ENCODE results near the gene ARFGAP2.

The ARFGAP2 gene

DNA sequence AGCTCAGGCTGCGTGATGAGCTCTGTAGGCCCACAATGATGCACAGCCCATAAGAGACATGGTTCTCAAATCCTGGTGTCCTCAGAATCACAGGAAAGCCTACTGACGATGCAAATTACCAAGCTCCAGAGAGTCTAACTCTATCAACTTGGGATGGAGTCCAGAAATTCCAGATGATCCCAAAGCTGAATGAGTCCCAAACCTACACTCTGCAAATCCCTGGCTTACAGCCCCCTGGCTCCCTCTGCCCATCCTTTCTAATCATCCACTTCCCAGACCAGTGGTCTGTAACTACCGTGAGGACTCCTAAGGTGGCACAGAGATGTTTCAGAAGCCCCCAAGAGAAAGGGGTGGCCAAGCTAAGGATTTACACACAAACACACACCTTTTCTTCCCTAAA lies 13.5 kb downstream of the ARFGAP2 start:
- no peak overlapping the region for H3K4me3 Mint-ChIP-seq
- H3K4me1 Mint-ChIP-seq: peaks cover 11% of the 10 kb centered on the region
- no peaks in the 10 kb centered on the region for H3K27me3 Mint-ChIP-seq
- ATAC-seq (no peak), DNase-seq (no peak)
- H3K9me3 Mint-ChIP-seq: no peaks in the 10 kb centered on the region
- H3K27ac Mint-ChIP-seq: no peak overlapping the region

DNA sequence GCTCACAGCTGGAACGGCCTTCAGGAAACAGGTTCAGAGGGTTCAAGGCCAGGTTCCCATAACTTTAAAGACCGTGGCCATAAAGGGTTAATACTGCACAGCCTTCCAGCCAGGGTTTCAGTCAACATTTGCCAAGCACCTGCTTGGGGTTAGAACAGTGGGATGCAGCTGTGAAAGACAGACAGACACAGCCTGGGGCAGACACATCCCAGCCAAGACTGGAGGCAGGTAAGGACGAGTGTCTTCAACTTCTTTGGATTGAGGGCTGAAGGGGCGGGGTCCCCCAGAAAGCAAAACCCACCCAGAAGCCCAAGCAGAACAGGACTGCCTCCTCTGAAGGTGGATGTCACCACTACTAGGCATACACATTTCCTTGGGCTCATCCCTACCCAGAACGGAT lies 14.3 kb downstream of the ARFGAP2 start:
- H3K27me3 Mint-ChIP-seq: no peaks in the 10 kb centered on the region
- ATAC-seq (no peak), DNase-seq (no peak)
- peak overlapping the region in 1 of 2 donors; percentile 58 for H3K27ac Mint-ChIP-seq
- peaks cover 16% of the 10 kb centered on the region for H3K4me1 Mint-ChIP-seq
- H3K4me3 Mint-ChIP-seq: no peak overlapping the region
- H3K9me3 Mint-ChIP-seq: no peaks in the 10 kb centered on the region

DNA sequence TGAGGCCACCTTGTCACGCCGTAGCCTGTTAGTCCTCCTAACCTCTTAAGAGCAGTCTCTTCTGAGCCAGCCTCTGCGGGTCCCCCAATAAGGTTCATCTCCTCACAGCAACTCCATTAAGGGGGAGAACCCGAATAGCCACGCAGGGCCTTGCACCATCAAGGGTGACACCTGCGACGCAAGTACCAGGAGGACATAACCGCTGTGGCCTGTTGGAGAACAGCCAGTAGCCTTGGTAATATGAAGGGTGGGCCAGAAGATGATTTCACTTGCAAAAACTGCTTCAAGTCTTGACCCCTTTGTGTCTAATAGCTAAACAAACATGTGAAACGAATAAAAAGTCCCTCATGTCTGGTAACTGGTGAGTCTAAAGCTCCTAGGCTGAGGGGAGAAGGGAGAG lies 14.8 kb downstream of the ARFGAP2 start:
- no peak for ATAC-seq

DNA sequence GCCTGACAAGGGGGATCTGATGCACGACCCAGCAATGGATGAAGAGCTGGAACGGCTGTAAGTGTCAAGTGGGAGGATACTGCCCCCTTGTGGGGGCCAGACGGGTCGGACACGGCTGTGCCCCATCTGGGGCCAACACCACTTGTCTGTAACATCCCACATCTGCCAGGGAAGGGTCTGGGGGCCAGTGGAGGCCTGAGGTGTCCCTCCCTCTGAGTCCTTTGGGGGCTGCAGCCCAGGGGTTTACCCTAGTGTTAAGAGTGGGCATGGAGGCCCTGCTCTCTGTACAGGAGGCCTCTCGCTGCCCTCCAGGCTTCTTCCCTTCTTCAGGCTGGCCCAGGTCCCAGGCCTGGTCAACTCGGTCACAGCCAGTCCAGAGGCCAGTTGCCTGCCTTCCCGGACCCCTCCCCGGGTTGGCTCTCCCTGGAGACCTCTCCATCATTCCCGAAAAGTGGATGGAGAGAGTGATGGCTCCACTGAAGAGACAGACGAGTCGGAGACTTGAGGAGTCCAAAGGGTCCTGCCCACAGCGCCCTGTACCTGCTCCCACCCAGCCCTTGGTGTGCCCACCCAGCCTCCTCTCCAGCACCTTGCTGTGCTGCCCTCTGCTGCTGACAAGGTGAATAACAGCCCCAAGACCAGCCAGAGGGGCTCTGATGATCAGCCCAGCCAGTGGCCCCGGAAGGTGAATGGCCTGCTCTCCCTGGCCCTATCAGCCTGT lies 15.4 kb downstream of the ARFGAP2 start:
- Mint-ChIP-seq H3K27me3 (no peaks in the 10 kb centered on the region), H3K9me3 (no peaks in the 10 kb centered on the region), H3K4me3 (no peak overlapping the region), H3K27ac (peak overlapping the region in 1 of 2 donors; percentile 63), H3K4me1 (peaks cover 17% of the 10 kb centered on the region)
- ATAC-seq (peak; percentile 84), DNase-seq (peak; percentile 62 to 64)

More for the DNA sequence above, 14.8 kb downstream of the ARFGAP2 start:
- Mint-ChIP-seq H3K4me3 (no peak overlapping the region), H3K27ac (peak overlapping the region in 1 of 2 donors; percentile 59), H3K4me1 (peaks cover 16% of the 10 kb centered on the region), H3K9me3 (no peaks in the 10 kb centered on the region), H3K27me3 (no peaks in the 10 kb centered on the region)
- DNase-seq: no peak

DNA sequence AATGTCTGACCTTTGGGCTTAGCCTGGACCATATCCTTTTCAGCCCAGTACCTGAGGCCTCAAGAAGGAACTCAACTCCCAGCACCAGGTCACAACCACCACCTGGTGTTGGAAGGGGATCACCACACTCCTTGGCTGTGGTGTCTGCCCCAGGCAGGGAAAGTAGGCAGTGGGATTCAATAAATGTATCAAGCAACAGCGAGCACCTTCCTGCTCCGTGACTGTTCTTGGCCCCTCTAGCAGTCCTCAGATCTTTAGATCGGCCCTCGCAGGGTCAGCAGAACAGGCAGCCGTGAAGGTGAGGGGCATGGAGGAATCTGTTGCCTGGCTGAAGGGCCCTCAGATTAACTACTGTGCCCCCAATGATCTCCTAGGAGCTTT lies 15.9 kb downstream of the ARFGAP2 start:
- Mint-ChIP-seq H3K4me3 (no peak overlapping the region), H3K4me1 (peaks cover 23% of the 10 kb centered on the region), H3K9me3 (no peaks in the 10 kb centered on the region), H3K27me3 (no peaks in the 10 kb centered on the region), H3K27ac (peak overlapping the region in 1 of 2 donors; percentile 54)
- ATAC-seq (peak; percentile 3), DNase-seq (no peak)

DNA sequence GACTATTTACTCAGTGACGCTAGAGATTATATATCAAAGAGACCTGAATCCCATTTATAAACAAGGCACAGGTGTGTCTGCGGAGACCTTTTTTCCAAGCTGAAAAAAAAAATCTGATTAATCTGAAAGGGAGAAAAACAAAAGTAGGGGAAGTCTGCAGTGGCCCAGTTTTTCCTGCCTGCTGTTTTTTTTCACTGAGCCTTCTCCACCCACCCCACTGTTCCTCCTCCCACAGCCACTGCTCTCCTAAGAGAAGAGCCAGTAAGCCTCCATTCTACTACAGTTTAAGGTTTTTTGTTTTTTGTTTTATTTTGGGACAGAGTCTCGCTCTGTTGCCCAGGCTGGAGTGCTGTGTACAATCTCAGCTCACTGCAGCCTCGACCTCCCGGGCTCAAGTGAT lies 18.4 kb downstream of the ARFGAP2 start:
- no peak overlapping the region for H3K4me3 Mint-ChIP-seq
- ATAC-seq: no peak
- peak overlapping the region in 1 of 2 donors; percentile 10 for H3K27ac Mint-ChIP-seq
- H3K4me1 Mint-ChIP-seq: peaks cover 48% of the 10 kb centered on the region
- no peaks in the 10 kb centered on the region for H3K9me3 Mint-ChIP-seq
- no peaks in the 10 kb centered on the region for H3K27me3 Mint-ChIP-seq
- DNase-seq: no peak

DNA sequence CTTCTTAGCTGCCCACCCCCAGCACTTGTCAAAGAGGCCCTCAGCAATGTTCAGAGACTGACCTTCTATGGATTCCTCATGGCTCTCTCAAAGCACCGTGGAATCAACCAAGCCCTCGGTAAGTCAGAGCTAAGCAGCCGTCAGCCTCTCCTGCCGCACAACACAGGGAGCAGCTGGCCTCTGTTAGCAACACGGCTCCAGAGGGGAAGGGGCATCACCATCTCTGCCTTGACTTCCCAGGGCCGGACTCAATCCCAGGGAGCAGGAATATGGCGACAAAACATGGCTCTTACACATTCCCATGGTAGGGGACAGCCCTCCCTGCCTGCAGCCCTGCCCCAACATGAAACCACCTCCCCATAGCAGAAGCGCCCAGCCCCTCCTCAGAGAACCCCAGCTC lies 18.9 kb downstream of the ARFGAP2 start:
- Mint-ChIP-seq H3K27me3 (no peaks in the 10 kb centered on the region), H3K4me3 (no peak overlapping the region), H3K9me3 (no peaks in the 10 kb centered on the region), H3K4me1 (peaks cover 52% of the 10 kb centered on the region), H3K27ac (peak overlapping the region in 1 of 2 donors; percentile 10)
- DNase-seq (no peak), ATAC-seq (no peak)

DNA sequence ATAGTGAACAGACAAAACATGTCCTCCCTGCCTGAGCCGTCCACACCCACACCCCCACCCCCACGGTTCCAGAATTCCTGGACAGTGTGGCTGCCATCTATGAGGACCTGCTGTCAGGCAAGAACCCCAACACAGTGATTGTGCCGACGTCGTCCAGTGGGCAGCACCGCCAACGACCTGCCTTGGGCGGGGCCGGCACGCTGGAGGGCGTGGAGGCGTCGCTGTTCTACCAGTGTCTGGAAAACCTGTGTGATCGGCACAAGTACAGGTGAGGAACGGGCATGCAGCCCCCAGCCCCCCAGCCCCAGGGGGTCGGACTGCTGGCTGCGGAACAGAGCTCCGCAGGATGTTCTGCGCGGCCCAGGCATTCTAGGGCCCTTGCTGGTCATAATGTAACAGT lies 19.7 kb downstream of the ARFGAP2 start:
- peak overlapping the region in 1 of 2 donors; percentile 79 for H3K27ac Mint-ChIP-seq
- H3K4me1 Mint-ChIP-seq: peaks cover 58% of the 10 kb centered on the region
- no peak overlapping the region for H3K4me3 Mint-ChIP-seq
- H3K9me3 Mint-ChIP-seq: no peaks in the 10 kb centered on the region
- DNase-seq (no peak), ATAC-seq (no peak)
- no peaks in the 10 kb centered on the region for H3K27me3 Mint-ChIP-seq

DNA sequence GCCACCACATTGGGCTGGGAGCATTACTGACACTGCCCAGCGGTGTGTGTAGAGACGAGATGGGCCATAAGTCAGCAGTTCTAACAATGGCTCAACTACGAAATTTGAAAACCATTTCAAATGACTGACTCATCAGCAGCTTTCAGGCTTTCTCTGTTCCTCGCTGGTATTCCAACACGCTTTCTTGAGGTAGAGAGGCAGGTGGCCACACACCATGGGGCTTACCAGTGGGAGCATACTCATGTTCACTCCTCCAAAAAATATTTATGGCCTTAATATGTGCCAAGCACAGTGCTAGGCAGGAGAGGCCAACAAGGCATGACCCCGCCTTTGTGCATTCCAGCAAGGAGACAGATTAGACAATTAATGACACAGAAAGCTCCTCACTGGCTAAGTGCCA lies 20.3 kb downstream of the ARFGAP2 start:
- no peak overlapping the region for H3K4me3 Mint-ChIP-seq
- no peak for ATAC-seq
- DNase-seq: no peak
- H3K9me3 Mint-ChIP-seq: no peaks in the 10 kb centered on the region
- H3K27ac Mint-ChIP-seq: no peak overlapping the region
- no peaks in the 10 kb centered on the region for H3K27me3 Mint-ChIP-seq
- H3K4me1 Mint-ChIP-seq: peaks cover 52% of the 10 kb centered on the region

DNA sequence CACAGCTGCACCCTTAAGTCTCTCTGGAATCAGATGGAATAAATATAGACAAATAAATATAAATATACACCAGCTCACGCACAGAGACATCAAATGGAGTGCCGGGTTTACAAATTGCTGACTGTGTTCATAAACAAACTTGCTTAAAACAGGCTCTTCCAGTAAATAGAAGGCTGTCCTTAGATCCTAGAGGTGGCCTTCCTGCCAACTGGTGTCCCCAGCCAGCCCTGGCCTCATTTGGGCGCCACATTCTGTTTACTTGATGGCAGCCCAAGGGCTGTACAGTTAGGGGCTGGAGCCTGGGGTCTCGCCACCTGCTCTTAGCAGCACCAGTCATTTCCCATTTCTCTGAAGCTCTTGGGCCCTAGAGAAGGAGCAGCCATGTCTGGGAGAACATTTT lies 20.8 kb downstream of the ARFGAP2 start:
- no peaks in the 10 kb centered on the region for H3K27me3 Mint-ChIP-seq

DNA sequence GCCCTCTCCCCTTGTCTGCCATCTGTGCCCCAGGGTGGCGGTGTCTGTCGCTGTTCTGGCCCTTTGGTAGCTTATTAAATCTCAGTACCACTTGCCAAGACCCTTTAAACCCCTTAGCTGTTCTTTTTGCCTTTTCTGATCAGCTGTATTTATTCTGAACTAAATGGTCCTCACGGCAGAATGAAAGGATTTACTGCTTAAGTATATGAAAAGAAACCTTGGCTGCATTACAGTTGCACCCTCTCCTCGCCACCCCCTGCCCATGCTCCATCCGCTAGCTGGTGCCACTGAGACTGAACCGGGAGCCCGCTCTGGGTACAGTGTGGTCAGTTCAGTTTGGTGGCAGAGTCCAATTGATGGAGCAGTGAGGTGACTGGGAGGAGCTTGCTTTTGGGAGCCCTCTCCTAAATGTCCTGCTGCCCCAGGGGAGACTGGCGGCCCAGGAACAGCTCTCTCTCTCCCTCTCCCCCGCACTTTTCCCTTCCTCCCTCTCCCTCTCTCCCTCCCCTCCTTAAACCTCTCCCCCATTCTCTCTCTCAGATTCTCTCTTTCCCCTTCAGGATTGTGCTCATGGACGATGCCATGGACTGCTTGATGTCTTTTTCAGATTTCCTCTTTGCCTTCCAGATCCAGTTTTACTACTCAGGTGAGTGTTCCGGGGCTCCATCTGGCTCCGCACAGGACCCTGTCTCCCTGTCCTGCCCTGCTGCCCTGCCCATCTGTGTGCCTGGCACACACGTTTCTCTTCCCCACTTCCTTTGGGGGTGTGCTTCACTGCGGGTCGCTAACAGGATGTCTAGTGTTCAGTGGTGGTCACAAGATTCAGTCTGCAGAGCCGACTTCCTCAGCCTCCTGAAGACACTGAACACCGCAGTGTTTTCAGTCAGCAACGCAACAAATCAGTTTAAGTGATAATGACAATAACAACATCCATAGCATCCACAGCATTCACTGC lies 21.8 kb downstream of the ARFGAP2 start:
- H3K4me1 Mint-ChIP-seq: peaks cover 52% of the 10 kb centered on the region
- H3K4me3 Mint-ChIP-seq: peak overlapping the region; percentile 71 to 77
- peak in 1 of 2 donors; percentile 31 for DNase-seq
- peak overlapping the region; percentile 81 to 96 for H3K27ac Mint-ChIP-seq
- peak; percentile 82 for ATAC-seq
- H3K27me3 Mint-ChIP-seq: no peaks in the 10 kb centered on the region
- no peaks in the 10 kb centered on the region for H3K9me3 Mint-ChIP-seq

More for the DNA sequence above, 20.8 kb downstream of the ARFGAP2 start:
- Mint-ChIP-seq H3K4me3 (no peak overlapping the region), H3K9me3 (no peaks in the 10 kb centered on the region), H3K4me1 (peaks cover 52% of the 10 kb centered on the region), H3K27ac (no peak overlapping the region)
- DNase-seq (no peak), ATAC-seq (no peak)

DNA sequence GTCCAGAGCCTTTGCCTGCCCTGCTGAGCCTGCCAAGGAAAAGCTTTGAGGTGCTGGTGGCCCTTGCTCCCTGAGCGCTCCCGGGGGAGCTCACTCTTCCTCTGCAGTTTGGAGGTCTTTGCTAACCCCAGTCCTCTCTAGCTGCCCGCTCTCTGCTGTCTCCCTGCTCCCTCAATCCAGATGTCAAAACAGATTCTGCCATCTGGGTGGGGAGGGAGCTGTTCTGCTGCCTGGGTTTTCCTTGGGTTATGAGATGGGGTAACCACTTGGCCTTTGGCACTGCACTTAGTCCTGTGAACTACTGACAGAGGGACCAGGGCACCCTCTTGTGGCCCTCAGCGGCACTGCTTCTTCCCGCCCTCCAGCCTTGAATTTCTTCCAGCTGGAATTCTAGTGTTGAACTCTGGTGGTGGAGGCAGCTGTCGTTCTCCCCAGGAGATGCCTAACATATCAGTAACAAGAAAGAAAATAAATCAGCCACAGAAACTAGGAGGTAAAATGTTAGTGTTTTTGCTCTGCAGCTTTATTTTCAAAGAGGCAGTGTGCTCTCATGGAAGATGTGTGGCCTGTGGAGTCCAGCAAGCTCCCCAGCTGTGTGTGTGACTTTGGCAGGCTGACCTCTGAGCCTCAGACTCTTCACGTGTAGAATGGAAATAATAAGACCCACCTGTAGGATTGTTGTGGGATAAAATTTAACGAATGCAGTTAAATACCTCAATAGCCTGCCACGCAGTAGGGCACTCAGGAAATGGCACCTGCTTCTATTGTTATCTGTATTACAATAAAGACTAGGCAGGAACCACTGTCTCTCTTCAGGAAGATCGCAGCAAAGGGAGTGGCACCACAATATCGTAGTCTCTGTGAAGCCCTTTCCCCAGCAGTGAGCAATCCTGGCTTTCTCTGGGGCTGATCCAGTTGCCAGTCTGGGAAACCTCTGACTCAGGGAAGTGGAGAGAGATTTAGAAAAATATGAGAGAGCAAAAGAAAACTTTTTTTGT lies 23.4 kb downstream of the ARFGAP2 start:
- H3K4me3 Mint-ChIP-seq: peak overlapping the region; percentile 13 to 52
- H3K9me3 Mint-ChIP-seq: no peaks in the 10 kb centered on the region
- ATAC-seq (peak; percentile 57), DNase-seq (peak; percentile 37 to 51)
- H3K27ac Mint-ChIP-seq: peak overlapping the region in 1 of 2 donors; percentile 50
- H3K27me3 Mint-ChIP-seq: no peaks in the 10 kb centered on the region
- peaks cover 49% of the 10 kb centered on the region for H3K4me1 Mint-ChIP-seq

DNA sequence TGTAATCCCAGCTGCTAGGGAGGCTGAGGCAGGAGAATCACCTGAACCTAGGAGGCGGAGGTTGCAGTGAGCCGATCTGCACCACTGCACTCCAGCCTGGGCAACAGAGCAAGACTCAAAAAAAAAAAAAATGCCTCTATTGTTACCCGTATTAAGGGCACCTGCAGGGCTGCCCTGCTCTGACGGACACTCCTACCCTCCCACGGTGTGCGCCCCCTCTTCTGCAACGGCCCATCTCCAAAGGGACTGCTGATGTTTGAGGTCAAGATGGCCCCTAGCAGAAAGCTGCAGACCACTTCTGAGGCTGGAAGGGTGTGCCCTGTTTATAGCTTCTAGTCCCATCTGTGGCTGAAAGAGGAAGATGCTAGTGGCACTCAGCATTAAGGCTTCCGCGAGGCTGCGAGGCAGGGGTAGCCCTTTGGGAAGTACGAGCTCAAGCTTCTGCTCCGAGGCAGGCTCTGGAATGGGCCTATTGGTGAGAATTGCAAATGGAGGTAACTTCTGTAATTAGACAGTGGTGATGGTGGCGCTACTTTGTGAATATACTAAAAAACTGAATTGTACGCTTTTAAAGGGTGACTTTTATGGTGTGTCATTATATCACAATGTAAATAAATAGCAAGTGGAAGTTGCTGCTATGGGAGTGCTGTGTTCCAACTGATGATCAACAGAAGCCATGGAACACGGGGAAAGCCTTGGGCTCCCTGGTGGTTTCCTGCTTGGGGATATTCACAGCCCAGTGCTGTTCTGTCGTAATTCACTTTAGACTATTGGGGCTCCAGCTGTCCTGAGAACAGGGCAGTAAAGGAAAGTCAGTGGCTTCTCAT lies 24.3 kb downstream of the ARFGAP2 start:
- no peaks in the 10 kb centered on the region for H3K27me3 Mint-ChIP-seq
- DNase-seq (no peak), ATAC-seq (no peak)
- no peak overlapping the region for H3K4me3 Mint-ChIP-seq
- H3K27ac Mint-ChIP-seq: no peak overlapping the region
- peaks cover 44% of the 10 kb centered on the region for H3K4me1 Mint-ChIP-seq
- no peaks in the 10 kb centered on the region for H3K9me3 Mint-ChIP-seq

DNA sequence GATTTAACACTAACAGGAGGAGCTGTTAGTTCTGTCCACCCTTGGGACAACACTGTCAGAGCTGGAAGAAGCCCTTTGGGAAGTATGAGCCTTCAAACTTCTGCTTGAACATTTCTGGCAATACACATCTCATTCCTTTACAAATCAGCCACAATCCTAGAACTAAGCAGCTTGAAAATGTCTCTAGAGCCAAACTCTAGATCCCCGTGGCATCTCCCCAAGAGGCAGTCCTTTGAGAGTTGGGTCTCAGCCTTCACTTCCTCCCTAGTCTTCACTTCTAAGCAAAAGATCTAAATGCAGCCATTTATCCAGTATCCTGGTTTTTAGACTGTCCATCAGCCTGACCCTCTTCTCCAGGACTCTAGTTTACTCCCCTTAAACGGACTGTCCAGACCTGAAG lies 26.9 kb downstream of the ARFGAP2 start:
- Mint-ChIP-seq H3K9me3 (no peaks in the 10 kb centered on the region), H3K27me3 (no peaks in the 10 kb centered on the region), H3K4me1 (peaks cover 27% of the 10 kb centered on the region), H3K27ac (no peak overlapping the region), H3K4me3 (no peak overlapping the region)
- DNase-seq: no peak
- no peak for ATAC-seq

All from stimulated activated naive CD8-positive, alpha-beta T cell treated with anti-CD3 and anti-CD28 coated beads, Interleukin-15, amount 100 ng/mL, for 72 hours (primary cell).